Measurements from ENCODE around the gene CA10.

CA10 gene

DNA sequence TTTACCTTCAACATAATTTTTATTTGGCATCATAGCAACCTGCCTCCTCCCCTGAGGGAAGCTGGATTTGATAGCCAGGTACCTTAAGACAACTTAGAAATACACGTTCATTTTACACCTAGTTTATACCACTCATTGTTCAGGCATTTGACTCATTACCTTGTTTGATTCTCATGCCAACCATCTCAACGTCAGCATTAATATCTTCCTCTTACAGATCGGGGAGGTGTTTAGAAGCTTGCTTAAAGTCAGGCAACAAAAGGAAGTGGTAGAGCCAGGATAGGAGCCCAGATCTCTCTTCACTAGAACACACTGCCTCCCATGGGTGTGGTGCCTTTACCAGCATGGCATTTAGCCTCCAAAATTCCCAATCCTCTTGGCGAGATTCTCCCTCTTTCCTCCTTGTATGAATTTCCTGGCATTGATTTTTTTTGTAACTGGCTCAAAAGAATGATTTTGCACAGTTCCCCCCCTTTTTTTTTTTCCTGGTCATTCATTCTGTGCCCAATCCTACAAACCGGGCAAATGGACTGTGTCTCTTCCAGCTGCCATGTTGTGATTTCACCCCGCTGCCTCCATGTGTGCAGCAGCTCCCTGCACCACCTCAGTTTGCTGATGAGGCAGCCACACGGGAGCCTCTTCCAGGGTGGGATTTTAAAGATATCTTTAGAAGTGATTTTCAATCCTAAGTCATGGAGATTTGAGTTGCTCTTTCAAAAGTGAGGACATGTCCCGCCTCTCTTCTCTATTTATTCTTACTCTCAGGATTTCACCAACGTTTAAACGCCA is 514.6 kb downstream of the CA10 start:
- no peaks in the 10 kb centered on the region for H3K9me2 ChIP-seq (replicated peaks; ENCODE audit: insufficient read depth, low read length)
- H3K4me2 ChIP-seq (ENCODE audit: low read depth, low read length, poor library complexity, severe bottlenecking), result no peak overlapping the region
- H3K27ac ChIP-seq (ENCODE audit: low read depth, low read length), result no peak overlapping the region
- H4K20me1 ChIP-seq (ENCODE audit: low read depth, low read length), result no peaks in the 10 kb centered on the region
- H3K4me3 ChIP-seq (ENCODE audit: insufficient read depth, low read length, poor library complexity, severe bottlenecking), result no peak overlapping the region
- H3K79me2 ChIP-seq (ENCODE audit: insufficient read depth, low read length), result no peaks in the 10 kb centered on the region
- H3K36me3 ChIP-seq (ENCODE audit: low read length), result no peaks in the 10 kb centered on the region
- H3K9me3 ChIP-seq (ENCODE audit: insufficient read depth, low read length), result no peaks in the 10 kb centered on the region
- H2AFZ ChIP-seq (ENCODE audit: low read depth, low read length, severe bottlenecking), result no peak overlapping the region
- H3K27me3 ChIP-seq (ENCODE audit: low read length), result no peaks in the 10 kb centered on the region
- H3F3A ChIP-seq (ENCODE audit: insufficient read depth), result no peaks in the 10 kb centered on the region
- H3K9ac ChIP-seq (ENCODE audit: low read length), result no peak overlapping the region
- no peak for TF ChIP-seq EZH2phosphoT487 (conservative IDR thresholded peaks at IDR 0.05; ENCODE audit: low read length)
- TF ChIP-seq, protein P1, sequence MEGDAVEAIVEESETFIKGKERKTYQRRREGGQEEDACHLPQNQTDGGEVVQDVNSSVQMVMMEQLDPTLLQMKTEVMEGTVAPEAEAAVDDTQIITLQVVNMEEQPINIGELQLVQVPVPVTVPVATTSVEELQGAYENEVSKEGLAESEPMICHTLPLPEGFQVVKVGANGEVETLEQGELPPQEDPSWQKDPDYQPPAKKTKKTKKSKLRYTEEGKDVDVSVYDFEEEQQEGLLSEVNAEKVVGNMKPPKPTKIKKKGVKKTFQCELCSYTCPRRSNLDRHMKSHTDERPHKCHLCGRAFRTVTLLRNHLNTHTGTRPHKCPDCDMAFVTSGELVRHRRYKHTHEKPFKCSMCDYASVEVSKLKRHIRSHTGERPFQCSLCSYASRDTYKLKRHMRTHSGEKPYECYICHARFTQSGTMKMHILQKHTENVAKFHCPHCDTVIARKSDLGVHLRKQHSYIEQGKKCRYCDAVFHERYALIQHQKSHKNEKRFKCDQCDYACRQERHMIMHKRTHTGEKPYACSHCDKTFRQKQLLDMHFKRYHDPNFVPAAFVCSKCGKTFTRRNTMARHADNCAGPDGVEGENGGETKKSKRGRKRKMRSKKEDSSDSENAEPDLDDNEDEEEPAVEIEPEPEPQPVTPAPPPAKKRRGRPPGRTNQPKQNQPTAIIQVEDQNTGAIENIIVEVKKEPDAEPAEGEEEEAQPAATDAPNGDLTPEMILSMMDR (IDR thresholded peaks at IDR 0.05; ENCODE audit: insufficient read depth, low read length, poor library complexity, severe bottlenecking), result no peak

- no peak overlapping the region for H3K4me2 ChIP-seq (ENCODE audit: low read depth, low read length, poor library complexity, severe bottlenecking)
- H4K20me1 ChIP-seq (ENCODE audit: low read depth, low read length), result no peaks in the 10 kb centered on the region
- H3K27ac ChIP-seq (ENCODE audit: low read depth, low read length), result no peak overlapping the region
- TF ChIP-seq EZH2phosphoT487 (conservative IDR thresholded peaks at IDR 0.05; ENCODE audit: low read length), result no peak
- TF ChIP-seq, protein P1 (IDR thresholded peaks at IDR 0.05; ENCODE audit: insufficient read depth, low read length, poor library complexity, severe bottlenecking), result no peak
- no peaks in the 10 kb centered on the region for H3K36me3 ChIP-seq (ENCODE audit: low read length)
- no peak overlapping the region for H3K9ac ChIP-seq (ENCODE audit: low read length)
- no peak overlapping the region for H2AFZ ChIP-seq (ENCODE audit: low read depth, low read length, severe bottlenecking)
- H3K4me3 ChIP-seq (ENCODE audit: insufficient read depth, low read length, poor library complexity, severe bottlenecking), result no peak overlapping the region
- H3K9me3 ChIP-seq (ENCODE audit: insufficient read depth, low read length), result no peaks in the 10 kb centered on the region
- no peaks in the 10 kb centered on the region for H3F3A ChIP-seq (ENCODE audit: insufficient read depth)
- no peaks in the 10 kb centered on the region for H3K9me2 ChIP-seq (replicated peaks; ENCODE audit: insufficient read depth, low read length)
- no peaks in the 10 kb centered on the region for H3K79me2 ChIP-seq (ENCODE audit: insufficient read depth, low read length)
- no peaks in the 10 kb centered on the region for H3K27me3 ChIP-seq (ENCODE audit: low read length)
Observed at GRCh38 chr17:51642029-51642428, 516.5 kb downstream of the CA10 start.

- Histone ChIP-seq H3F3A (ENCODE audit: insufficient read depth) (no peaks in the 10 kb centered on the region), H3K9me3 (ENCODE audit: insufficient read depth, low read length) (no peaks in the 10 kb centered on the region), H3K79me2 (ENCODE audit: insufficient read depth, low read length) (no peaks in the 10 kb centered on the region), H3K4me2 (ENCODE audit: low read depth, low read length, poor library complexity, severe bottlenecking) (no peak overlapping the region), H3K9me2 (replicated peaks; ENCODE audit: insufficient read depth, low read length) (no peaks in the 10 kb centered on the region), H4K20me1 (ENCODE audit: low read depth, low read length) (no peaks in the 10 kb centered on the region), H3K36me3 (ENCODE audit: low read length) (no peaks in the 10 kb centered on the region), H3K27ac (ENCODE audit: low read depth, low read length) (no peak overlapping the region), H2AFZ (ENCODE audit: low read depth, low read length, severe bottlenecking) (no peak overlapping the region), H3K27me3 (ENCODE audit: low read length) (no peaks in the 10 kb centered on the region), H3K4me3 (ENCODE audit: insufficient read depth, low read length, poor library complexity, severe bottlenecking) (no peak overlapping the region), H3K9ac (ENCODE audit: low read length) (no peak overlapping the region)
- TF ChIP-seq, protein P1 (IDR thresholded peaks at IDR 0.05; ENCODE audit: insufficient read depth, low read length, poor library complexity, severe bottlenecking), result peak; percentile 33
- no peak for TF ChIP-seq EZH2phosphoT487 (conservative IDR thresholded peaks at IDR 0.05; ENCODE audit: low read length)
Observed at GRCh38 chr17:51640108-51640622, 518.3 kb downstream of the CA10 start.

Data from SU-DHL-6 (cell line).